ENCODE measurements around the gene FKBP15.
"Not testable (repeated sequence)": the region's sequence is repeated elsewhere in the genome, so short reads cannot be mapped to it uniquely, and the experiment has no call there.

GRCh38 chr9:113249661-113250060, 28.6 kb upstream of the FKBP15 start:
- not testable (repeated sequence) for TF ChIP-seq CTCF, POLR2A (IDR thresholded peaks at IDR 0.05)

All from uterus (tissue), 2 donors.